Activated T-cell treated with anti-CD3 and anti-CD28 coated beads, Interleukin-2, amount 50 U/mL, for 4 hours (primary cell): Measurements from ENCODE around the gene LAMA4. TPM values are rescaled to one million over a fixed set of nuclear protein-coding genes. Genes with fewer than 3 reads are reported as not detected.

Experiments
- ATAC-seq, 2 donors: fragments of 200-7000 bp; cut with Tn5 transposase; one replicate each; pipeline ENCODE4 v1.10.0; 2021
- DNase-seq: peaks from one replicate; pipeline ENCODE4 v3.0.0-alpha.2; 2020
- H3K27me3 Mint-ChIP-seq: one replicate; pipeline ENCODE4 v1.8.0; 2021; ENCODE audit warnings: low read depth, mixed read lengths
- H3K36me3 Mint-ChIP-seq: one replicate; pipeline ENCODE4 v1.8.0; 2022; ENCODE audit warnings: mixed read lengths; ENCODE audit not compliant: insufficient read depth
- H3K4me1 Mint-ChIP-seq: one replicate; pipeline ENCODE4 v1.8.0; 2021; ENCODE audit warnings: low read depth, mixed read lengths
- H3K4me3 Mint-ChIP-seq: one replicate; pipeline ENCODE4 v1.8.0; 2021; ENCODE audit warnings: mild to moderate bottlenecking, moderate library complexity, mixed read lengths
- H3K9me3 Mint-ChIP-seq: one replicate; pipeline ENCODE4 v1.8.0; 2021; ENCODE audit warnings: mixed read lengths
- total RNA-seq, 3 donors: library from RNA; stranded (reverse); gene quantifications; one replicate each; pipeline ENCODE4 v1.2.1, GENCODE V29; 2021

LAMA4 gene
- total RNA-seq, 3 donors from 2014 or later, result 0.30 to 0.34 TPM; not detected in 1

GRCh38 chr6:112163295-112164257 is 90.8 kb downstream of the LAMA4 start:
- H3K4me3 Mint-ChIP-seq, result peak overlapping the region; percentile 31
- no peaks in the 10 kb centered on the region for H3K9me3 Mint-ChIP-seq
- H3K4me1 Mint-ChIP-seq, result peaks cover 12% of the 10 kb centered on the region
- DNase-seq, result peak; percentile 73
- no peaks in the 10 kb centered on the region for H3K36me3 Mint-ChIP-seq
- ATAC-seq, result peak; percentile 97 to 98
- peaks cover 50% of the 10 kb centered on the region for H3K27me3 Mint-ChIP-seq

GRCh38 chr6:112160745-112161144 is 93.6 kb downstream of the LAMA4 start:
- Mint-ChIP-seq H3K27me3 (peaks cover 41% of the 10 kb centered on the region), H3K36me3 (no peaks in the 10 kb centered on the region), H3K4me1 (peaks cover 15% of the 10 kb centered on the region), H3K4me3 (no peak overlapping the region), H3K9me3 (no peaks in the 10 kb centered on the region)
- ATAC-seq (no peak), DNase-seq (no peak)

GRCh38 chr6:112156668-112157067 is 97.7 kb downstream of the LAMA4 start:
- Mint-ChIP-seq H3K4me3 (no peak overlapping the region), H3K9me3 (no peaks in the 10 kb centered on the region), H3K27me3 (peaks cover 27% of the 10 kb centered on the region), H3K36me3 (no peaks in the 10 kb centered on the region), H3K4me1 (peaks cover 15% of the 10 kb centered on the region)
- ATAC-seq (no peak), DNase-seq (no peak)

GRCh38 chr6:112155886-112156285 is 98.5 kb downstream of the LAMA4 start:
- Mint-ChIP-seq H3K27me3 (peaks cover 23% of the 10 kb centered on the region), H3K4me1 (peaks cover 15% of the 10 kb centered on the region), H3K9me3 (no peaks in the 10 kb centered on the region), H3K36me3 (no peaks in the 10 kb centered on the region), H3K4me3 (no peak overlapping the region)
- DNase-seq, result no peak
- ATAC-seq, result peak in 1 of 2 donors; percentile 12

- Mint-ChIP-seq H3K9me3 (no peaks in the 10 kb centered on the region), H3K4me3 (peak overlapping the region; percentile 28), H3K4me1 (peaks cover 15% of the 10 kb centered on the region), H3K27me3 (peaks cover 14% of the 10 kb centered on the region), H3K36me3 (no peaks in the 10 kb centered on the region)
- DNase-seq (no peak), ATAC-seq (peak in 1 of 2 donors; percentile 70)
Measured at GRCh38 chr6:112154711-112155110, 99.7 kb downstream of the LAMA4 start.

GRCh38 chr6:112153926-112154607 is 100.3 kb downstream of the LAMA4 start:
- ATAC-seq (peak; percentile 62), DNase-seq (no peak)
- peaks cover 15% of the 10 kb centered on the region for H3K4me1 Mint-ChIP-seq
- H3K27me3 Mint-ChIP-seq, result peaks cover 19% of the 10 kb centered on the region
- peak overlapping the region; percentile 28 for H3K4me3 Mint-ChIP-seq
- no peaks in the 10 kb centered on the region for H3K36me3 Mint-ChIP-seq
- no peaks in the 10 kb centered on the region for H3K9me3 Mint-ChIP-seq

GRCh38 chr6:112150363-112150762 is 104.0 kb downstream of the LAMA4 start:
- no peaks in the 10 kb centered on the region for H3K9me3 Mint-ChIP-seq
- ATAC-seq (no peak), DNase-seq (no peak)
- H3K27me3 Mint-ChIP-seq, result peaks cover 20% of the 10 kb centered on the region
- peaks cover 9% of the 10 kb centered on the region for H3K4me1 Mint-ChIP-seq
- no peaks in the 10 kb centered on the region for H3K36me3 Mint-ChIP-seq
- no peak overlapping the region for H3K4me3 Mint-ChIP-seq

- H3K4me3 Mint-ChIP-seq, result no peak overlapping the region
- H3K36me3 Mint-ChIP-seq, result no peaks in the 10 kb centered on the region
- H3K4me1 Mint-ChIP-seq, result peaks cover 7% of the 10 kb centered on the region
- no peaks in the 10 kb centered on the region for H3K9me3 Mint-ChIP-seq
- peaks cover 20% of the 10 kb centered on the region for H3K27me3 Mint-ChIP-seq
- ATAC-seq (no peak), DNase-seq (no peak)
Measured at GRCh38 chr6:112149719-112150263, 104.6 kb downstream of the LAMA4 start.

GRCh38 chr6:112149236-112149635 is 105.1 kb downstream of the LAMA4 start:
- no peak for ATAC-seq
- H3K9me3 Mint-ChIP-seq, result no peaks in the 10 kb centered on the region
- DNase-seq, result no peak
- H3K27me3 Mint-ChIP-seq, result peaks cover 18% of the 10 kb centered on the region
- no peak overlapping the region for H3K4me3 Mint-ChIP-seq
- H3K36me3 Mint-ChIP-seq, result no peaks in the 10 kb centered on the region
- peaks cover 2% of the 10 kb centered on the region for H3K4me1 Mint-ChIP-seq

- DNase-seq (no peak), ATAC-seq (no peak)
- Mint-ChIP-seq H3K36me3 (no peaks in the 10 kb centered on the region), H3K9me3 (no peaks in the 10 kb centered on the region), H3K4me1 (peaks cover 1% of the 10 kb centered on the region), H3K27me3 (peaks cover 14% of the 10 kb centered on the region), H3K4me3 (no peak overlapping the region)
Measured at GRCh38 chr6:112148103-112148502, 106.3 kb downstream of the LAMA4 start.

GRCh38 chr6:112145080-112145573 is 109.2 kb downstream of the LAMA4 start:
- no peak overlapping the region for H3K4me3 Mint-ChIP-seq
- H3K4me1 Mint-ChIP-seq, result peaks cover 1% of the 10 kb centered on the region
- DNase-seq (no peak), ATAC-seq (no peak)
- H3K36me3 Mint-ChIP-seq, result no peaks in the 10 kb centered on the region
- H3K9me3 Mint-ChIP-seq, result no peaks in the 10 kb centered on the region
- peaks cover 16% of the 10 kb centered on the region for H3K27me3 Mint-ChIP-seq

GRCh38 chr6:112144145-112144926 is 110.0 kb downstream of the LAMA4 start:
- Mint-ChIP-seq H3K9me3 (no peaks in the 10 kb centered on the region), H3K4me3 (no peak overlapping the region), H3K27me3 (peaks cover 12% of the 10 kb centered on the region), H3K36me3 (no peaks in the 10 kb centered on the region), H3K4me1 (peaks cover 1% of the 10 kb centered on the region)
- DNase-seq, result no peak
- no peak for ATAC-seq

GRCh38 chr6:112141707-112142106 is 112.7 kb downstream of the LAMA4 start:
- DNase-seq (no peak), ATAC-seq (peak; percentile 43 to 48)
- Mint-ChIP-seq H3K9me3 (no peaks in the 10 kb centered on the region), H3K36me3 (no peaks in the 10 kb centered on the region), H3K27me3 (peaks cover 12% of the 10 kb centered on the region), H3K4me3 (no peak overlapping the region), H3K4me1 (peaks cover 1% of the 10 kb centered on the region)

- DNase-seq (no peak), ATAC-seq (no peak)
- Mint-ChIP-seq H3K36me3 (no peaks in the 10 kb centered on the region), H3K4me3 (no peak overlapping the region), H3K27me3 (peaks cover 7% of the 10 kb centered on the region), H3K9me3 (no peaks in the 10 kb centered on the region), H3K4me1 (peaks cover under 1% of the 10 kb centered on the region)
Measured at GRCh38 chr6:112139052-112139451, 115.3 kb downstream of the LAMA4 start.
